ENCODE data around the gene TNP1.

- no peak for TF ChIP-seq GATA2 (IDR thresholded peaks at IDR 0.05; ENCODE audit: low read depth, low read length)
- TF ChIP-seq GATA3 (IDR thresholded peaks at IDR 0.05; ENCODE audit: low read depth, low read length): no peak
Measured at GRCh38 chr2:216842636-216843035, 17.2 kb downstream of the TNP1 start.
